Natural killer cell treated with Interleukin-12 subunit alpha and Interleukin-12 subunit beta and Interleukin-15 and Interleukin-18, amount 100 ng/mL, for 72 hours (primary cell): ENCODE data around the gene TMEM181. TPM values are rescaled to one million over a fixed set of nuclear protein-coding genes. Genes with fewer than 3 reads are reported as not detected.

Experiments
- ATAC-seq, 2 donors: fragments of 150-1000 bp; cut with Tn5 transposase in 1 of 2; sonication (Bioruptor Pico), chemical (Tn5 transposase) in 1 of 2; 2 replicates each; pipeline ENCODE4 v1.10.0; 2021
- DNase-seq: peaks from one replicate; pipeline ENCODE4 v3.0.0; 2022; ENCODE audit warnings: low spot score
- H3K27ac Mint-ChIP-seq, 2 donors: 1 replicate in 1 of 2; 2 replicates in 1 of 2; pipeline ENCODE4 v1.8.0; 2022; ENCODE audit warnings: mixed read lengths in 2 of 2, mild to moderate bottlenecking in 1 of 2, moderate library complexity in 1 of 2
- H3K27me3 Mint-ChIP-seq, 2 donors: 1 replicate in 1 of 2; 2 replicates in 1 of 2; pipeline ENCODE4 v1.8.0; 2022; ENCODE audit warnings: mixed read lengths in 2 of 2
- H3K36me3 Mint-ChIP-seq: one replicate; pipeline ENCODE4 v1.8.0; 2022; ENCODE audit warnings: mixed read lengths
- H3K4me1 Mint-ChIP-seq, 2 donors: 1 replicate in 1 of 2; 2 replicates in 1 of 2; pipeline ENCODE4 v1.8.0; 2022; ENCODE audit warnings: low read depth in 2 of 2, mixed read lengths in 2 of 2, mild to moderate bottlenecking in 1 of 2
- H3K4me3 Mint-ChIP-seq: one replicate; pipeline ENCODE4 v1.8.0; 2022; ENCODE audit warnings: mixed read lengths
- H3K9me3 Mint-ChIP-seq: 2 replicates; pipeline ENCODE4 v1.8.0; 2022; ENCODE audit warnings: mixed read lengths
- total RNA-seq, 2 donors: library from RNA; stranded (reverse); gene quantifications; one replicate each; pipeline ENCODE4 v1.2.3, GENCODE V29; 2022

TMEM181 gene
- total RNA-seq, 2 donors from 2014 or later: 19.6 to 30.9 TPM

- Mint-ChIP-seq H3K27ac (peak overlapping the region; percentile 96 to 99), H3K36me3 (peaks cover 11% of the 10 kb centered on the region), H3K9me3 (no peaks in the 10 kb centered on the region), H3K27me3 (no peaks in the 10 kb centered on the region), H3K4me3 (peak overlapping the region; percentile 34), H3K4me1 (peaks cover 61 to 67% of the 10 kb centered on the region in 2 donors)
- ATAC-seq (no peak), DNase-seq (no peak)
These were observed 13.0 kb downstream of the TMEM181 start for GRCh38 chr6:158572653-158573541.

DNA sequence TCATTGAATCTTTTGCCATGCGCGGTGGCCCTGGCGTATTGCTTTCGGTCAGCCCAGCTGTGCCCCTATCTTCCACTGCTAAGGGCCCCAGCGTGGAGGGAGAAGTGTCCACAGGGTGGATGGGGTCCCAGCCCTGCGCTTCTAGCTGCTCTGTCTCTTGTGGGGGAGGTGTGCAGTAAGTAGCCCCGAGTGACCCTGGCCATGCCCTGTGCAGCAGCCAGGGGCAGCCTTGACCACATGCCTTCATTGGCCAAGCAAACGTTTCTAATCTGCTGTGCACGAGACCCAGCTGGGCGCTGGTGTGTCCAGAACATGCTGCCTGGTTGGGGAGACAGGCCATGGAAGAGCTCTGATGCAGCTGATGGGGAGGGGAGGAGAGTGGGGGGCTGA lies 13.6 kb downstream of the TMEM181 start:
- Mint-ChIP-seq H3K27ac (peak overlapping the region; percentile 96 to 99), H3K4me3 (peak overlapping the region; percentile 34), H3K9me3 (no peaks in the 10 kb centered on the region), H3K4me1 (peaks cover 59 to 63% of the 10 kb centered on the region in 2 donors), H3K27me3 (no peaks in the 10 kb centered on the region), H3K36me3 (peaks cover 11% of the 10 kb centered on the region)
- DNase-seq (no peak), ATAC-seq (no peak)

GRCh38 chr6:158574800-158575199 lies 14.9 kb downstream of the TMEM181 start:
- H3K27ac Mint-ChIP-seq: peak overlapping the region; percentile 96 to 99
- no peaks in the 10 kb centered on the region for H3K27me3 Mint-ChIP-seq
- ATAC-seq: no peak
- DNase-seq: no peak
- peaks cover 11% of the 10 kb centered on the region for H3K36me3 Mint-ChIP-seq
- H3K4me1 Mint-ChIP-seq: peaks cover 57 to 59% of the 10 kb centered on the region in 2 donors
- H3K4me3 Mint-ChIP-seq: no peak overlapping the region
- no peaks in the 10 kb centered on the region for H3K9me3 Mint-ChIP-seq

GRCh38 chr6:158575550-158575949 lies 15.7 kb downstream of the TMEM181 start:
- H3K27ac Mint-ChIP-seq: peak overlapping the region; percentile 96 to 99
- no peaks in the 10 kb centered on the region for H3K9me3 Mint-ChIP-seq
- H3K27me3 Mint-ChIP-seq: no peaks in the 10 kb centered on the region
- no peak overlapping the region for H3K4me3 Mint-ChIP-seq
- H3K36me3 Mint-ChIP-seq: peaks cover 11% of the 10 kb centered on the region
- peaks cover 52 to 62% of the 10 kb centered on the region in 2 donors for H3K4me1 Mint-ChIP-seq
- ATAC-seq: no peak
- DNase-seq: no peak

- Mint-ChIP-seq H3K27ac (peak overlapping the region in 1 of 2 donors; percentile 76), H3K27me3 (no peaks in the 10 kb centered on the region), H3K4me1 (peaks cover 16% of the 10 kb centered on the region in 2 donors), H3K4me3 (no peak overlapping the region), H3K36me3 (peaks cover 15% of the 10 kb centered on the region), H3K9me3 (no peaks in the 10 kb centered on the region)
- DNase-seq (no peak), ATAC-seq (no peak)
These were observed 24.4 kb downstream of the TMEM181 start for GRCh38 chr6:158584236-158584651.

DNA sequence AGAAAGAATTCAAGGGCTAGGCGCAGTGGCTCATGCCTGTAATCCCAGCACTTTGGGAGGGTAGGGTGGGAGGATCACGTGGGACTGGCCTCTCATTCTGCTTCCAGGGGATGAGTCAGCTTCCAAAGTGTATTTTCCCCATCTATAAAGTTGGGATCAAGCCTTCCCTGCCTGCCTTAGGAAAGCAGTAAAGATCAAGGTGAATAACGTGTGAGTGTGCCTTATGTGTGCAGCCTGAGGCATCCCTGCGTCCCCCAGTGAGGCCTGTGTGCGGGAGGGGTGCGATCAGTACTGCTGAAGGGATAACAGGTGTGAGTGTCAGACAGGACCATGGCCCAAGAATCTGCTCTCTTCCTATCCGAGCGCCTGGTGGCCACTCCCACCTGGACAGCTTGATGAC lies 26.8 kb downstream of the TMEM181 start:
- no peak for ATAC-seq
- H3K36me3 Mint-ChIP-seq: peaks cover 25% of the 10 kb centered on the region
- H3K27me3 Mint-ChIP-seq: no peaks in the 10 kb centered on the region
- H3K27ac Mint-ChIP-seq: no peak overlapping the region
- no peak overlapping the region for H3K4me3 Mint-ChIP-seq
- DNase-seq: no peak
- peaks cover 6 to 20% of the 10 kb centered on the region in 2 donors for H3K4me1 Mint-ChIP-seq
- no peaks in the 10 kb centered on the region for H3K9me3 Mint-ChIP-seq

DNA sequence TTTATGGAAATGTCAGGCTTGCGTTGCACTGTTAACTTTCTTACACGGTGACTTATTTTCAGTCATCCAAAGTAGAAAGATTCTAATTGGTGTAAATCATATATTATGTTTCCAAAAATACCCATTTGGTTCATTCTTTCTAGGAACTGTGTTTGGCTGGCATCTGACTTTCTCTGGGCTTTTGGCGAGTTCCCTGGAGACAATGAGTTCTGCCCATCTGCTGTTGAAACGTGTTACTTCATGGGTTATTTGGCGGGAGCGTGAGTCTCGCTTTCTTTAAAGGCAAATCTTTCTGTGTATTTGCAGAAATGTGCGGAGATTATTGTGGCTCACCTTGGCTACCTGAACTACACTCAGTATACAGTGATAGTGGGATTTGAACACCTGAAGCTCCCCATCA lies 29.5 kb downstream of the TMEM181 start:
- Mint-ChIP-seq H3K4me3 (no peak overlapping the region), H3K27ac (peak overlapping the region in 1 of 2 donors; percentile 60)

GRCh38 chr6:158591134-158591809 lies 31.4 kb downstream of the TMEM181 start:
- H3K36me3 Mint-ChIP-seq: peaks cover 13% of the 10 kb centered on the region

More for the DNA sequence above, 29.5 kb downstream of the TMEM181 start:
- Mint-ChIP-seq H3K36me3 (peaks cover 19% of the 10 kb centered on the region), H3K9me3 (no peaks in the 10 kb centered on the region), H3K27me3 (no peaks in the 10 kb centered on the region), H3K4me1 (peaks cover 0 to 9% of the 10 kb centered on the region in 2 donors)
- ATAC-seq (no peak), DNase-seq (no peak)

DNA sequence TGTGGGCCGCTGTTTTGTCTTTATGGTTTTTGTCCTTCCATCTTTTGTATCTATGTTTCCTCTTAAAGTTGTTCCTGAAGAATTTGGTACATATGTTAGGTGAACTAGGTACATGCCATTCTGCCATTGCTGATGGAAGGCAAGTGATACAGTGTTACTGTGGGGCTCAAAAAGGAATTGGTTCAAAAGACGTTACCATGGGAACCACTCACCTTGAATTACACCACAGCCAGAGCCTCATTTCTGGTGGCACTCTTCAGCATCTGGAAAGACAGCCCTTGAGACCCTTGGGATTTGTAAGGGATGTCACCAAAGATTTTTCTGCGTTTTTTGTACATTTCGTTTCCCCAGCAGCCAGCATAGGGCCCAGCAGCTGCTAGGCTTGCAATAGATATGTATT lies 31.9 kb downstream of the TMEM181 start:
- Mint-ChIP-seq H3K27ac (peak overlapping the region in 1 of 2 donors; percentile 62), H3K9me3 (no peaks in the 10 kb centered on the region), H3K27me3 (no peaks in the 10 kb centered on the region), H3K36me3 (peaks cover 15% of the 10 kb centered on the region), H3K4me3 (no peak overlapping the region), H3K4me1 (peaks cover 0 to 12% of the 10 kb centered on the region in 2 donors)
- no peak for DNase-seq
- ATAC-seq: no peak

More at GRCh38 chr6:158591134-158591809, 31.4 kb downstream of the TMEM181 start:
- no peaks in the 10 kb centered on the region for H3K9me3 Mint-ChIP-seq
- peak overlapping the region in 1 of 2 donors; percentile 62 for H3K27ac Mint-ChIP-seq
- ATAC-seq: no peak
- H3K27me3 Mint-ChIP-seq: no peaks in the 10 kb centered on the region
- peaks cover 0 to 9% of the 10 kb centered on the region in 2 donors for H3K4me1 Mint-ChIP-seq
- no peak overlapping the region for H3K4me3 Mint-ChIP-seq
- DNase-seq: no peak

DNA sequence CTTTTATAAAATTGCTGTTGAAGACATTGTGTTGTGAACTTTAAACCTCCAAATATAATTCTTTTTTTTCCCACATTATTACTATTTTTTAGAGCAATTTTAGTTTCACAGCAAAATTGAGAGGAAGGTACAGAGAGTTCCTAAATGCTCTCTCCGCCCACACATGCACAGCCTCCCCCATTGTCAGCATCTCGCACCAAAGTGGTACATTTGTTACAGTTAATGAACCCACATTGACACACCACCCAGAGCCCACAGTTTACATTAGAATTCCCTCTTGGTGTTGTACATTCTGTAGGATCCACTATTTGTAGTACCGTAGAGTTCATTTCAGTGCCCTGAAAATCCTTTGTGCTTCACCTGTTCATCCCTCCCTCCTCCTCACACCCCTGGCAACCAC lies 33.8 kb downstream of the TMEM181 start:
- Mint-ChIP-seq H3K27me3 (no peaks in the 10 kb centered on the region), H3K27ac (no peak overlapping the region), H3K4me1 (peaks cover 5 to 19% of the 10 kb centered on the region in 2 donors), H3K36me3 (peaks cover 21% of the 10 kb centered on the region), H3K4me3 (no peak overlapping the region), H3K9me3 (no peaks in the 10 kb centered on the region)
- no peak for DNase-seq
- no peak for ATAC-seq

GRCh38 chr6:158595223-158595622 lies 35.3 kb downstream of the TMEM181 start:
- ATAC-seq (no peak), DNase-seq (no peak)
- Mint-ChIP-seq H3K27me3 (no peaks in the 10 kb centered on the region), H3K4me1 (peaks cover 5 to 19% of the 10 kb centered on the region in 2 donors), H3K9me3 (no peaks in the 10 kb centered on the region), H3K4me3 (no peak overlapping the region), H3K36me3 (peaks cover 21% of the 10 kb centered on the region), H3K27ac (peak overlapping the region in 1 of 2 donors; percentile 65)

GRCh38 chr6:158596861-158597260 lies 37.0 kb downstream of the TMEM181 start:
- H3K27ac Mint-ChIP-seq: peak overlapping the region in 1 of 2 donors; percentile 65
- no peaks in the 10 kb centered on the region for H3K9me3 Mint-ChIP-seq
- no peak overlapping the region for H3K4me3 Mint-ChIP-seq
- no peaks in the 10 kb centered on the region for H3K27me3 Mint-ChIP-seq
- DNase-seq (no peak), ATAC-seq (no peak)
- H3K36me3 Mint-ChIP-seq: peaks cover 11% of the 10 kb centered on the region
- H3K4me1 Mint-ChIP-seq: peaks cover 5 to 10% of the 10 kb centered on the region in 2 donors

DNA sequence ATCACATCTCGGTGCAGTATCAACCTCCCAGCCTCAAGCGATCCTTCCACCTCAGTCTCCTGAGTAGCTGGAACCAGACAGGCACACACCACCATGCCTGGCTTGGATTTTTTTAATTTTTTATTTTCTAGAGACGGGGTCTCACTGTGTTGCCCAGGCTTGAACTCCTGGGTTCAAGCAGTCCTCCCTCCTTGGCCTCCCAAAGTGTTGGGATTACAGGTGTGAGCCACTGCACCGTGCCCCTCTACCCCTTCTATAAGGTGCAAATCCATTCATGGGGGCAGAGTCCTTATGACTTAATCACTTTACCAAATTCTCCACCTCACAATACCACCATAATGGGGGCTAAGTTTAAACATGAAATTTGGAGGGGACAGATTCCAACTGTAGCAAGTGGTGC lies 37.7 kb downstream of the TMEM181 start:
- H3K4me1 Mint-ChIP-seq: peaks cover 5 to 10% of the 10 kb centered on the region in 2 donors
- H3K9me3 Mint-ChIP-seq: no peaks in the 10 kb centered on the region
- DNase-seq: no peak
- ATAC-seq: no peak
- H3K27me3 Mint-ChIP-seq: no peaks in the 10 kb centered on the region
- peaks cover 11% of the 10 kb centered on the region for H3K36me3 Mint-ChIP-seq
- no peak overlapping the region for H3K4me3 Mint-ChIP-seq
- H3K27ac Mint-ChIP-seq: peak overlapping the region; percentile 51 to 65

DNA sequence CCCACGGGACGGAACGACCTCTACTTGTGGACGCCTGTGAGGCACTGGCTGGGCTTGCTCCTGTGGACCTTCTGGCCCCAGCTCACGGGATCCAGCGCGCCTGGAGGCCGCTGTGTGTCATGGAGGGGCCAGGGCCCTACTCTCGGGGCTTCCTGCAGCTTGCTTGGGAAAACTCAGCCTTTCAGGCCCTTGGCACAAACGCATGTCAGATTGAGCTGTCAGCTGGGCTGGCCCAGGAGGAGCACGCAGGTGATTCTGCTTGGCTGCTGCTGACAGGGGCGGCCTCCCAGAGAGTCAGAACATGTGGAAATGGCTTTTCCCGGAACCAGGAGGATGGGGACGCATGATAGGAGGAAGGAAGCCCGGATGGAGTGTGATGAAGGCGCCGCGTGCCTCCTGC lies 39.7 kb downstream of the TMEM181 start:
- H3K36me3 Mint-ChIP-seq: peaks cover 16% of the 10 kb centered on the region
- no peak overlapping the region for H3K4me3 Mint-ChIP-seq
- H3K27ac Mint-ChIP-seq: peak overlapping the region in 1 of 2 donors; percentile 37
- ATAC-seq (no peak), DNase-seq (no peak)
- no peaks in the 10 kb centered on the region for H3K27me3 Mint-ChIP-seq
- no peaks in the 10 kb centered on the region for H3K9me3 Mint-ChIP-seq
- peaks cover 20 to 22% of the 10 kb centered on the region in 2 donors for H3K4me1 Mint-ChIP-seq
